Esophagus muscularis mucosa (tissue), 4 donors: ENCODE measurements around the gene SPECC1. TPM values are rescaled to one million over a fixed set of nuclear protein-coding genes. Genes with fewer than 3 reads are reported as not detected.

Source experiments
- DNase-seq: peaks from one replicate; pipeline ENCODE4 v3.0.0-alpha.2; 2017; ENCODE audit errors: extremely low spot score
- H3K27ac ChIP-seq, 4 donors: fragments of 200-600 bp; sonication (generic); replicated peaks in 1 of 4; 1 replicate in 3 of 4; 2 replicates in 1 of 4; pipeline ENCODE4 v1.5.1; 2016 to 2019; ENCODE audit warnings: mild to moderate bottlenecking in 1 of 4
- H3K27me3 ChIP-seq, 4 donors: fragments of 200-600 bp; sonication (generic); one replicate each; pipeline versions ENCODE4 v1.5.1 to v1.6.0; 2016 to 2019
- H3K36me3 ChIP-seq, 4 donors: fragments of 200-600 bp; sonication (generic); one replicate each; pipeline ENCODE4 v1.5.1; 2016 to 2019
- H3K4me1 ChIP-seq, 4 donors: fragments of 200-600 bp; sonication (generic); one replicate each; pipeline ENCODE4 v1.5.1; 2016 to 2019
- H3K4me3 ChIP-seq, 4 donors: fragments of 200-600 bp; sonication (generic); 1 replicate in 2 of 4; 2 replicates in 2 of 4; pipeline ENCODE4 v1.5.1; 2016 to 2019; ENCODE audit warnings: mild to moderate bottlenecking in 4 of 4, moderate library complexity in 1 of 4
- H3K9me3 ChIP-seq, 4 donors: fragments of 200-600 bp; sonication (generic); 1 replicate in 3 of 4; 2 replicates in 1 of 4; pipeline ENCODE4 v1.5.1; 2016 to 2019
- CTCF ChIP-seq, 3 experiments: fragments of 200-600 bp in 2 of 3; fragments of 450-650 bp in 1 of 3; sonication (generic) in 2 of 3; IDR thresholded peaks; one replicate each; pipeline ENCODE4 v1.5.1; 2017 to 2019; ENCODE audit warnings: antibody characterized with exemption in 3 of 3, mild to moderate bottlenecking in 2 of 3, moderate library complexity in 1 of 3
- EP300 ChIP-seq: sonication (generic); formaldehyde crosslinking; IDR thresholded peaks from one replicate; pipeline ENCODE4 v1.6.1; 2017; ENCODE audit warnings: antibody characterized with exemption
- POLR2A ChIP-seq: fragments of 450-650 bp; IDR thresholded peaks from one replicate; pipeline ENCODE4 v1.6.1; 2017; ENCODE audit warnings: antibody characterized with exemption, moderate library complexity, mild to moderate bottlenecking, low read depth
- POLR2AphosphoS5 ChIP-seq, 2 donors: sonication (generic); formaldehyde crosslinking; IDR thresholded peaks; one replicate each; pipeline ENCODE4 v1.6.1; 2017; ENCODE audit warnings: antibody characterized with exemption in 2 of 2
- WGBS: methylation state at CpG from one replicate; pipeline ENCODE4 v1.1.5; 2018; 5-methylcytosine and 5-hydroxymethylcytosine counted together
- intact Hi-C: fragments of 100-400 bp; cut with DNase I; formaldehyde crosslinking; loops from one replicate; pipeline ENCODE4 v1.15.1; 2023
- total RNA-seq, 4 donors: library from RNA; depleted of rRNA; stranded (reverse); fragments of >200 nt; gene quantifications; one replicate each; pipeline versions ENCODE4 v1.1.0 to v1.2.1, GENCODE V29; 2016

Gene SPECC1
- total RNA-seq, 4 donors from 2014 or later: 16.7 to 28.8 (median 24.7) TPM

- no peak for DNase-seq
- TF ChIP-seq CTCF (IDR thresholded peaks at IDR 0.05): no peak
- TF ChIP-seq POLR2AphosphoS5 (IDR thresholded peaks at IDR 0.05): no peak
- TF ChIP-seq POLR2A: no peak
- no peak overlapping the region for H3K27ac ChIP-seq
- H3K4me3 ChIP-seq: no peak overlapping the region
- no peaks in the 10 kb centered on the region for H3K4me1 ChIP-seq
- 88% methylated on average over 9 of the region's 12 CpGs for WGBS
- H3K27me3 ChIP-seq: no peaks in the 10 kb centered on the region
- no peaks in the 10 kb centered on the region for H3K9me3 ChIP-seq
- intact Hi-C loops: no loop called here
- no peaks in the 10 kb centered on the region for H3K36me3 ChIP-seq
Observed at GRCh38 chr17:20174588-20175265, 165.6 kb downstream of the SPECC1 start.

GRCh38 chr17:20179041-20179440 is 169.9 kb downstream of the SPECC1 start:
- no peaks in the 10 kb centered on the region for H3K36me3 ChIP-seq
- no peaks in the 10 kb centered on the region for H3K9me3 ChIP-seq
- 86% methylated on average over 3 of the region's 3 CpGs for WGBS
- no peak overlapping the region for H3K27ac ChIP-seq
- intact Hi-C loops: no loop called here
- no peak overlapping the region for H3K4me3 ChIP-seq
- TF ChIP-seq CTCF (IDR thresholded peaks at IDR 0.05): no peak
- H3K27me3 ChIP-seq: no peaks in the 10 kb centered on the region
- no peaks in the 10 kb centered on the region for H3K4me1 ChIP-seq
- no peak for DNase-seq

GRCh38 chr17:20180661-20181060 is 171.5 kb downstream of the SPECC1 start:
- TF ChIP-seq EP300: no peak
- Histone ChIP-seq H3K27me3 (no peaks in the 10 kb centered on the region), H3K27ac (no peak overlapping the region), H3K4me3 (no peak overlapping the region), H3K36me3 (no peaks in the 10 kb centered on the region), H3K9me3 (no peaks in the 10 kb centered on the region), H3K4me1 (no peaks in the 10 kb centered on the region)
- no peak for DNase-seq
- WGBS: 95% methylated on average over 1 of the region's 1 CpG
- intact Hi-C loops: no loop called here

GRCh38 chr17:20184181-20184580 is 175.0 kb downstream of the SPECC1 start:
- Histone ChIP-seq H3K27me3 (no peaks in the 10 kb centered on the region), H3K4me3 (no peak overlapping the region), H3K27ac (no peak overlapping the region), H3K4me1 (no peaks in the 10 kb centered on the region), H3K9me3 (no peaks in the 10 kb centered on the region), H3K36me3 (no peaks in the 10 kb centered on the region)
- WGBS: 68% methylated on average over 2 of the region's 2 CpGs
- TF ChIP-seq CTCF (IDR thresholded peaks at IDR 0.05) (no peak), POLR2A (no peak), POLR2AphosphoS5 (IDR thresholded peaks at IDR 0.05) (no peak), EP300 (no peak)
- intact Hi-C loops: no loop called here
- no peak for DNase-seq

- no peaks in the 10 kb centered on the region for H3K27me3 ChIP-seq
- 90% methylated on average over 10 of the region's 10 CpGs for WGBS
- H3K27ac ChIP-seq: no peak overlapping the region
- intact Hi-C loops: no loop called here
- H3K36me3 ChIP-seq: no peaks in the 10 kb centered on the region
- no peak for TF ChIP-seq CTCF (IDR thresholded peaks at IDR 0.05)
- no peaks in the 10 kb centered on the region for H3K9me3 ChIP-seq
- no peaks in the 10 kb centered on the region for H3K4me1 ChIP-seq
- no peak for DNase-seq
- no peak overlapping the region for H3K4me3 ChIP-seq
Observed at GRCh38 chr17:20184977-20185619, 175.9 kb downstream of the SPECC1 start.
